LNCAP (cell line): Measurements from ENCODE around the gene UGT2B7.

Experiments
- TF ChIP-seq, protein P1 (sequence below): fragments of 450-650 bp; IDR thresholded peaks from 2 replicates; pipeline ENCODE4 v1.5.1; 2017; ENCODE audit warnings: mild to moderate bottlenecking

Gene UGT2B7

DNA sequence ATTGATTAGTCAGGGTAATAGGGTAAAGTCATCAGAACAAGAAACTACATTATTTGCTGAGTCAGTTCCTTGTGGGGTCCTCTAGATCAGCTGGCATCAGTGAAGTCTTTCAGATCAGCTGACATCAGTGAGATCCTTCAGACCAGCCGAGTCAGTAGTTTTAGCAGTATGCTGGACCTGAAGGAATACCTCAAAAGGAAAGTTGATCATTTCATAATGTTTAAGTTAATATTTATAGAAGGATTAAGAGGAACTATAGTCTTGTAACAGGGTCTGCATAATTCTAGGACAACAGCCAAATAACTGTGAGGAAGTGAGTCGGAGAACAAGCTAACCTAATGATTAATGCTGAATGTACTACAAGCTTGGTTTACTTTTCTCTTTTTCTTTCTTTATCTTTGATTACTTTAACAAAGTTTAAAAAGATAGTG, 958 bp upstream of the UGT2B7 start:
- TF ChIP-seq, protein P1, sequence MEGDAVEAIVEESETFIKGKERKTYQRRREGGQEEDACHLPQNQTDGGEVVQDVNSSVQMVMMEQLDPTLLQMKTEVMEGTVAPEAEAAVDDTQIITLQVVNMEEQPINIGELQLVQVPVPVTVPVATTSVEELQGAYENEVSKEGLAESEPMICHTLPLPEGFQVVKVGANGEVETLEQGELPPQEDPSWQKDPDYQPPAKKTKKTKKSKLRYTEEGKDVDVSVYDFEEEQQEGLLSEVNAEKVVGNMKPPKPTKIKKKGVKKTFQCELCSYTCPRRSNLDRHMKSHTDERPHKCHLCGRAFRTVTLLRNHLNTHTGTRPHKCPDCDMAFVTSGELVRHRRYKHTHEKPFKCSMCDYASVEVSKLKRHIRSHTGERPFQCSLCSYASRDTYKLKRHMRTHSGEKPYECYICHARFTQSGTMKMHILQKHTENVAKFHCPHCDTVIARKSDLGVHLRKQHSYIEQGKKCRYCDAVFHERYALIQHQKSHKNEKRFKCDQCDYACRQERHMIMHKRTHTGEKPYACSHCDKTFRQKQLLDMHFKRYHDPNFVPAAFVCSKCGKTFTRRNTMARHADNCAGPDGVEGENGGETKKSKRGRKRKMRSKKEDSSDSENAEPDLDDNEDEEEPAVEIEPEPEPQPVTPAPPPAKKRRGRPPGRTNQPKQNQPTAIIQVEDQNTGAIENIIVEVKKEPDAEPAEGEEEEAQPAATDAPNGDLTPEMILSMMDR = no peak

DNA sequence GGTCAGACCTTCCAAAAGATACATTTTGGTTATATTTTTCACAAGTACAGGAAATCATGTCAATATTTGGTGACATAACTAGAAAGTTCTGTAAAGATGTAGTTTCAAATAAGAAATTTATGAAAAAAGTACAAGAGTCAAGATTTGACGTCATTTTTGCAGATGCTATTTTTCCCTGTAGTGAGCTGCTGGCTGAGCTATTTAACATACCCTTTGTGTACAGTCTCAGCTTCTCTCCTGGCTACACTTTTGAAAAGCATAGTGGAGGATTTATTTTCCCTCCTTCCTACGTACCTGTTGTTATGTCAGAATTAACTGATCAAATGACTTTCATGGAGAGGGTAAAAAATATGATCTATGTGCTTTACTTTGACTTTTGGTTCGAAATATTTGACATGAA, 536 bp downstream of the UGT2B7 start:
- TF ChIP-seq, protein P1 = no peak

DNA sequence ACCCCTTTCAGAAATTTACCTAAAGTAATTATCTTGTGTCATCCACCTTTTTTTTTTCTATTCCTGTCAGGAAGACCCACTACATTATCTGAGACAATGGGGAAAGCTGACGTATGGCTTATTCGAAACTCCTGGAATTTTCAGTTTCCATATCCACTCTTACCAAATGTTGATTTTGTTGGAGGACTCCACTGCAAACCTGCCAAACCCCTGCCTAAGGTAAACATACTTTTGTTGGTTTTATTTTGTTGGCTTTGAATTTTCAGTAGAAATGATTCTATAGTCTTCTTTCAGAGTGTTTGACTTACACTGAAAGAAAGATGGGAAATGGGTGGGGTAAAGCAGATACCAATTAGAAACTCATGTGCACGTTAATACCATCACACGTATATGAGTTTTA, 2.2 kb downstream of the UGT2B7 start:
- TF ChIP-seq, protein P1 = no peak

DNA sequence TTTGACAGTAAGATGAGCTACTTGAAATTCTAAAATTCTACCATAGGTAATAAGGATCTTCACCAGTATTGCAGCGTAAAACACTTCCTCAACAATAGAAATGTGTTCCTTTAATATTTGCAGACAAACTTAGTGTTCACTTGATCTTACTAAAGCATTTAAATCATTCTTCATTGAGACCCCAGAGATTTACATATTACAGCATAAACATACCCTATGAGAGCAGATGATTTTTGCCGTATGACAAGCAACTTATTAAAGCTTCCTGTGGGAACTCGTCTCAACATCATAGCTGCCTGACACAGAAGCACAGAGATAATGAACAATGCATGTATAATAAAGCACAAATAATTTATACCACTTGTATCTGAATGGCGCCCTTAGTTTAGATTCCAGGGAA, 3.6 kb downstream of the UGT2B7 start:
- TF ChIP-seq, protein P1 = no peak

DNA sequence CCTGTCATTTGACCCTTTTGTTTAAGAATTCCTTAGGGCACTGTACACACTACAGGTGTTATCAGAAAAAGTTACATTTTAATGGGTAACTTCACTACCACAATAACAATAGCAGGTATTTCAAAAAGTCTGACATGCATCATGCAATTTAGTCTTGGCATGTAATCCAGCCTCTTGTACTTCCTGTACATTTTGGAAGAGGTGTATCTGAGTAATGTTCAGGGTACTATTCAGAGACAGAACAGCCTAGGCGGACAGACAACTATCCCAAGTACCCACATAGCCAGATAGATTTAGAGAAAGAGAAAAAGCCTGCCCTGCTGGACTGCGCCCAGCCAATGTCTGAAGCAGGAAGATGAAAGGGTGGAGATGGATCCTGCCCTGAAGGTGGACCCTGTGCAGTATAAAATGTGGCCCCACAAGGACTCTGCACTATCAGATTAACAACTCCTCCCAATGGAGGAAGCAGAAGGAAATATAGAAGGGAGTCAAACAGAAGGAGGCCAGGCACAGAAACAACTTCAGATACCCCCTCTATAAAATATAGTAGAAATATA, 8.5 kb downstream of the UGT2B7 start:
- TF ChIP-seq, protein P1 = no peak

DNA sequence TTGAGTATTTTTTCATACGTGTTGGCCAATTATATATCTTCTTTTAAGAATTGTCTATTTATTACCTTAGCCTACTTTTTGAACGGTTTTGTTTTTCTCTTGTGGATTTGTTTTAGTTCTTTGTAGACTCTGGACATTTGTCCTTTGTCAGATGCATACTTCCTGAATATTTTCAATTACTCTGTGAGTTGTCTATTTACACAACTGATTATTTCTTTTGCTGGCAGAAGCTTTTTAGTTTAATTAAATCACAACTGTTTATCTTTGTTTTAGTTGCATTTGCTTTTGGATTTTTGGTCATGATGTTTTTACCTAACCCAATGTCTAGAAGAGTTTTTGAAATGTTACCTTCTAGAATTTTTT, 19.6 kb downstream of the UGT2B7 start:
- TF ChIP-seq, protein P1 = no peak

DNA sequence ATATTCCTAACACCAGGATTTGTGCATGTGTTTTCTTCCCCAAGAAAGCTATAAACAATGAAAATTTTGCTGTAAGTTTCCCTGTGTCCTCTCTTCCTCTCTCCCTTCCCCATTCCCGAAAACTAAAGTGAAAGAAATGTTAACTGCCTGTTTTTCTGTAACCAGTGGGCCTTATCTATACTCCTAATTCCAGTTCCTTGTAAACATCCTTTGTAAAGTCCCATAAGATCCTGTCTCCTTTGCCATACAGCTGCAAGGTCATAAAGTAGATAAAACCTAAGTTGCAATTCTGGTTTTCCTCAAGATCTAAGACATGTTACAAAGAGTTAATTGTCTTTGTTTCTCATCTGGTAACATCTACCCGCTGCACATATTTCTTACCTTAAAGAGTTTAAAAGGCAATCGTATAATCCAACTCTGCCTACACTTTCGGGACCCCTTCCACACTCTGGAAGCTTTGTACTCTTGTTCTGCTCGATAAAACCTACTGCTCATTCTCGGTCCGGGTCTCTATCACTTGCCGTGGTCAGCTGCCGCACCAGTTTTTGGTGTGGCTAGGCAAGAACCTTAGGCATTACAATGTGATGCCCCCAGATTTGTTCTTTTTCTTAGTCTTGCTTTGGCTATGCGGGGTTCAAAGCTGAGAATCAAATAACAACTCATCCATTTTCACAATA, 20.5 kb downstream of the UGT2B7 start:
- TF ChIP-seq, protein P1 = no peak

DNA sequence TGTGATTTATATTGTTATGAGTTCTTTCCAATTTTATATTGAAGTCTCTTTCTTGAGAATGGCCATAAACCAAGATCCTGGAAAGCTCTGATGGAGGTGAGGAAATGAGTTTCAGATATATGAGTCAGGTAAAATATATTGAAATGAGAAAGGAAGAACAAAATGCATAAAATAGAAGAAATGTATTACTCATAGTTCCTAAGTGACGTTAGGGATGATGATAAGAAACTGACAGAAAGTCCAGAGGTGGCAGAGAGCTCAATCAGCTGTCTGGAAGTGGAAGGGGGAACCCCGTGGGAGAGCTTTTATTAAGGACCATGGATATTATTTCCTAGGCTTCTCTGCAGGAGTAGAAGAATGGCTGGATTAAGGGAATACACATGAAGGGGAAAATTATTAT, 24.6 kb downstream of the UGT2B7 start:
- TF ChIP-seq, protein P1 = no peak
